HTERT RPE-1 (cell line): ENCODE measurements around the gene AHSG.

ENCODE experiments used
- in situ Hi-C: fragments of 300-500 bp; cut with MboI; formaldehyde crosslinking; loops from 4 replicates; pipeline ENCODE4 v1.14.3; 2020; ENCODE audit warnings: low sequenced_read_pairs

The AHSG gene

GRCh38 chr3:186590580-186591295, 22.1 kb upstream of the AHSG start:
- in situ Hi-C loops: no loop called here

GRCh38 chr3:186592682-186593081, 20.2 kb upstream of the AHSG start:
- in situ Hi-C loops: no loop called here

- in situ Hi-C loops: no loop called here
Measured at GRCh38 chr3:186593862-186594261, 19.0 kb upstream of the AHSG start.

- in situ Hi-C loops: no loop called here
Measured at GRCh38 chr3:186594591-186595113, 18.2 kb upstream of the AHSG start.

- in situ Hi-C loops: no loop called here
Measured at GRCh38 chr3:186596568-186597287, 16.1 kb upstream of the AHSG start.

- in situ Hi-C loops: no loop called here
Measured at GRCh38 chr3:186598108-186598784, 14.6 kb upstream of the AHSG start.

GRCh38 chr3:186598794-186599141, 14.1 kb upstream of the AHSG start:
- in situ Hi-C loops: no loop called here

- in situ Hi-C loops: no loop called here
Measured at GRCh38 chr3:186599142-186599784, 13.6 kb upstream of the AHSG start.

GRCh38 chr3:186599785-186600166, 13.1 kb upstream of the AHSG start:
- in situ Hi-C loops: no loop called here

- in situ Hi-C loops: no loop called here
Measured at GRCh38 chr3:186600896-186601295, 12.0 kb upstream of the AHSG start.

- in situ Hi-C loops: no loop called here
Measured at GRCh38 chr3:186603159-186603558, 9.7 kb upstream of the AHSG start.

GRCh38 chr3:186605078-186605477, 7.8 kb upstream of the AHSG start:
- in situ Hi-C loops: no loop called here

GRCh38 chr3:186605561-186606545, 7.0 kb upstream of the AHSG start:
- in situ Hi-C loops: no loop called here

GRCh38 chr3:186608624-186609215, 4.1 kb upstream of the AHSG start:
- in situ Hi-C loops: no loop called here

GRCh38 chr3:186609247-186609868, 3.5 kb upstream of the AHSG start:
- in situ Hi-C loops: no loop called here

- in situ Hi-C loops: no loop called here
Measured at GRCh38 chr3:186612065-186612464, 795 bp upstream of the AHSG start.

GRCh38 chr3:186613637-186614265, 891 bp downstream of the AHSG start:
- in situ Hi-C loops: no loop called here

- in situ Hi-C loops: no loop called here
Measured at GRCh38 chr3:186614266-186614596, 1.4 kb downstream of the AHSG start.
